Loucy (cell line): Measurements from ENCODE around the gene SHB.

Experiments
- H2AFZ ChIP-seq: fragments of 200-600 bp; sonication (generic); 2 replicates; pipeline ENCODE4 v1.6.0; 2016; ENCODE audit warnings: antibody characterized with exemption, mild to moderate bottlenecking, low read length, moderate library complexity
- H3F3A ChIP-seq: fragments of 200-600 bp; 2 replicates; pipeline ENCODE4 v1.6.0; 2016; ENCODE audit warnings: antibody characterized with exemption, low read depth, mild to moderate bottlenecking
- H3K27me3 ChIP-seq: fragments of 200-600 bp; sonication (generic); 2 replicates; pipeline ENCODE4 v1.6.1; 2014; ENCODE audit warnings: low read length, mild to moderate bottlenecking; ENCODE audit not compliant: insufficient read depth, poor library complexity, severe bottlenecking
- H3K36me3 ChIP-seq: fragments of 200-600 bp; sonication (generic); 2 replicates; pipeline ENCODE4 v1.6.1; 2016; ENCODE audit warnings: low read length; ENCODE audit not compliant: insufficient read depth
- H3K4me1 ChIP-seq: fragments of 200-600 bp; sonication (generic); 2 replicates; pipeline ENCODE4 v1.5.1; 2014; ENCODE audit warnings: low read length, mild to moderate bottlenecking; ENCODE audit not compliant: insufficient read depth, poor library complexity, severe bottlenecking
- H3K4me2 ChIP-seq: fragments of 200-600 bp; sonication (generic); 2 replicates; pipeline ENCODE4 v1.6.0; 2014; ENCODE audit warnings: antibody characterized with exemption, low read length, low read depth, mild to moderate bottlenecking; ENCODE audit not compliant: poor library complexity, severe bottlenecking
- H3K4me3 ChIP-seq: fragments of 200-600 bp; sonication (generic); 2 replicates; pipeline ENCODE4 v1.5.1; 2014; ENCODE audit warnings: low read length, mild to moderate bottlenecking, mixed read lengths; ENCODE audit not compliant: poor library complexity, severe bottlenecking
- H3K79me2 ChIP-seq: fragments of 200-600 bp; sonication (generic); 2 replicates; pipeline ENCODE4 v1.6.1; 2014; ENCODE audit warnings: low read length; ENCODE audit not compliant: insufficient read depth
- H3K9ac ChIP-seq: fragments of 200-600 bp; sonication (generic); 2 replicates; pipeline ENCODE4 v1.6.0; 2014; ENCODE audit warnings: mild to moderate bottlenecking, low read depth, low read length, moderate library complexity; ENCODE audit not compliant: poor library complexity, severe bottlenecking
- H3K9me2 ChIP-seq: fragments of 200-600 bp; sonication (generic); replicated peaks from 2 replicates; pipeline ENCODE4 v1.6.1; 2016; ENCODE audit warnings: low read depth, low read length, mixed read lengths
- H3K9me3 ChIP-seq: fragments of 200-600 bp; sonication (generic); 2 replicates; pipeline ENCODE4 v1.6.1; 2014; ENCODE audit warnings: mild to moderate bottlenecking, antibody characterized with exemption, low read length, low read depth; ENCODE audit not compliant: insufficient read depth
- H4K20me1 ChIP-seq: fragments of 200-600 bp; sonication (generic); 2 replicates; pipeline ENCODE4 v1.6.0; 2014; ENCODE audit warnings: antibody characterized with exemption, low read length, mild to moderate bottlenecking; ENCODE audit not compliant: insufficient read depth, poor library complexity, severe bottlenecking
- CTCF ChIP-seq: fragments of 200-600 bp; sonication (generic); conservative IDR thresholded peaks from 2 replicates; pipeline ENCODE4 v1.5.1; 2014; ENCODE audit warnings: mild to moderate bottlenecking, antibody characterized with exemption, low read length
- EZH2phosphoT487 ChIP-seq: fragments of 200-600 bp; IDR thresholded peaks from 2 replicates; pipeline ENCODE4 v1.6.1; 2018; ENCODE audit warnings: antibody characterized with exemption, mild to moderate bottlenecking, moderate library complexity, borderline replicate concordance

Gene SHB

GRCh38 chr9:38106488-38106887, 37.5 kb upstream of the SHB start:
- no peaks in the 10 kb centered on the region for H3K79me2 ChIP-seq
- TF ChIP-seq EZH2phosphoT487, result no peak
- TF ChIP-seq CTCF, result no peak
- no peak overlapping the region for H3K9ac ChIP-seq
- no peaks in the 10 kb centered on the region for H3K4me1 ChIP-seq
- no peaks in the 10 kb centered on the region for H3K36me3 ChIP-seq
- H4K20me1 ChIP-seq, result no peaks in the 10 kb centered on the region
- H3K4me2 ChIP-seq, result no peak overlapping the region
- H3F3A ChIP-seq, result no peaks in the 10 kb centered on the region
- H3K9me3 ChIP-seq, result no peaks in the 10 kb centered on the region
- no peaks in the 10 kb centered on the region for H3K9me2 ChIP-seq
- no peak overlapping the region for H2AFZ ChIP-seq
- H3K27me3 ChIP-seq, result no peaks in the 10 kb centered on the region
- H3K4me3 ChIP-seq, result no peak overlapping the region

DNA sequence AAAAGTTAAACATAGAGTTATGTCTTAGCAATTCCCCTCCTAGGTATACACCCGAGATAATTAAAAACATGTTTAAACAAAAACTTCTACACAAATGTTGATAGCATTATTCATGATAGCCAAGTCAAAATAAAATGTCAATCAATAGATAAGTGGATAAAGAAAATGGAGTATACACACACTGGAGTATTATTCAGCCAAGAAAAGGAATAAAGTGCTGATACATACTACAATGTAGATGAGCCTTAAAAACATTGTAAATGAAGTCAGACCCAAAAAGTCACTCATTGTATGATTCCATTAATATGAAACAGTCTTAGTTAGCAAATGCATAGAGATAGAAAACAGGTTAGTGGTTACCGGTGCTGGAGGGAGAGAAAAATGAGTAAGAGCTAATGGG, 34.3 kb upstream of the SHB start:
- Histone ChIP-seq H4K20me1 (no peaks in the 10 kb centered on the region), H3K9me3 (no peaks in the 10 kb centered on the region), H3K9me2 (no peaks in the 10 kb centered on the region), H3K4me1 (no peaks in the 10 kb centered on the region), H3K4me3 (no peak overlapping the region), H3K36me3 (no peaks in the 10 kb centered on the region), H3K79me2 (no peaks in the 10 kb centered on the region), H3K9ac (no peak overlapping the region), H2AFZ (no peak overlapping the region), H3F3A (no peaks in the 10 kb centered on the region), H3K27me3 (no peaks in the 10 kb centered on the region), H3K4me2 (no peak overlapping the region)
- TF ChIP-seq EZH2phosphoT487 (no peak), CTCF (no peak)

DNA sequence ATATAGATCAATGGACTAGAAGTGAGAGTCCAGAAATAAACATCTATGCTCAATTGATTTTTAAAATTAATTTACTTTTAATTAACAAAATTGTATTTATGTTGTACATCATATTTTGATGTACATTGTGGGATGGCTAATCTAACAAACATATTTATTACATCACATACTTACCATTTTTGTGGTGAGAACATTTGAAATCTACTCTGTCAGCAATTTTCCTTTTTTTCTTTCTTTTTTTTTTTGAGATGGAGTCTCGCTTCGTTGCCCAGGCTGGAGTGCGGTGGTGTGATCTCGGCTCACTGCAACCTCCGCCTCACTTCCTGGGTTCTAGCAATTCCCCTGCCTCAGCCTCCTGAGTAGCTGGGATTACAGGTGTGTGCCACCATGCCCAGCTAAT, 32.4 kb upstream of the SHB start:
- Histone ChIP-seq H3K9me2 (no peaks in the 10 kb centered on the region), H3K4me3 (no peak overlapping the region), H2AFZ (no peak overlapping the region), H3K4me1 (no peaks in the 10 kb centered on the region), H3K79me2 (no peaks in the 10 kb centered on the region), H3K4me2 (no peak overlapping the region), H3K27me3 (no peaks in the 10 kb centered on the region), H3F3A (no peaks in the 10 kb centered on the region), H3K9me3 (no peaks in the 10 kb centered on the region), H3K36me3 (no peaks in the 10 kb centered on the region), H4K20me1 (no peaks in the 10 kb centered on the region), H3K9ac (no peak overlapping the region)
- TF ChIP-seq EZH2phosphoT487, result no peak

- Histone ChIP-seq H3K4me2 (no peak overlapping the region), H3F3A (no peaks in the 10 kb centered on the region), H4K20me1 (no peaks in the 10 kb centered on the region), H3K4me1 (no peaks in the 10 kb centered on the region), H2AFZ (no peak overlapping the region), H3K9me2 (no peaks in the 10 kb centered on the region), H3K4me3 (no peak overlapping the region), H3K36me3 (no peaks in the 10 kb centered on the region), H3K9ac (no peak overlapping the region), H3K9me3 (no peaks in the 10 kb centered on the region), H3K79me2 (no peaks in the 10 kb centered on the region), H3K27me3 (no peaks in the 10 kb centered on the region)
- TF ChIP-seq EZH2phosphoT487, result no peak
- no peak for TF ChIP-seq CTCF
These were observed 27.3 kb upstream of the SHB start for GRCh38 chr9:38096238-38096805.
